Left renal cortex interstitium (tissue), 4 donors: ENCODE results near the gene GGCT. TPM values are rescaled to one million over a fixed set of nuclear protein-coding genes. Genes with fewer than 3 reads are reported as not detected.

Experiments
- DNase-seq, 4 donors: peaks; one replicate each; pipeline ENCODE4 v3.0.0-alpha.2; 2013; ENCODE audit warnings: low read depth in 4 of 4, low spot score in 2 of 4, missing footprints in 1 of 4
- polyA plus RNA-seq, 4 donors: library from polyadenylated mRNA; unstranded; fragments of 120-200 nt; gene quantifications; one replicate each; pipeline ENCODE4 v1.2.1, GENCODE V29; 2013; ENCODE audit not compliant: insufficient read length in 4 of 4

Gene GGCT
- polyA plus RNA-seq, 4 donors, result 64.1 to 82.2 (median 70.2) TPM

- no peak for DNase-seq
Measured at GRCh38 chr7:30479202-30480120, 25.2 kb downstream of the GGCT start.

- peak in 2 of 4 donors; percentile 64 to 67 for DNase-seq
Measured at GRCh38 chr7:30478349-30479201, 26.1 kb downstream of the GGCT start, which contains the start of gene NOD1. Gene NOD1 (minus strand): TSS chr7:30478784. CDS start chr7:30456921, 21,863 bp downstream.

GRCh38 chr7:30476459-30477145 lies 28.0 kb downstream of the GGCT start:
- no peak for DNase-seq

- DNase-seq, result no peak
Measured at GRCh38 chr7:30475580-30475979, 29.0 kb downstream of the GGCT start.

GRCh38 chr7:30474893-30475292 lies 29.7 kb downstream of the GGCT start:
- no peak for DNase-seq

GRCh38 chr7:30474485-30474884 lies 30.1 kb downstream of the GGCT start:
- no peak for DNase-seq

GRCh38 chr7:30473903-30474302 lies 30.7 kb downstream of the GGCT start:
- no peak for DNase-seq

- no peak for DNase-seq
Measured at GRCh38 chr7:30472784-30473775, 31.5 kb downstream of the GGCT start.

- no peak for DNase-seq
Measured at GRCh38 chr7:30472081-30472783, 32.4 kb downstream of the GGCT start.

- DNase-seq, result no peak
Measured at GRCh38 chr7:30471205-30471604, 33.4 kb downstream of the GGCT start.

GRCh38 chr7:30470771-30471170 lies 33.9 kb downstream of the GGCT start:
- no peak for DNase-seq

GRCh38 chr7:30470163-30470770 lies 34.4 kb downstream of the GGCT start:
- DNase-seq, result no peak

- DNase-seq, result no peak
Measured at GRCh38 chr7:30469303-30469702, 35.3 kb downstream of the GGCT start.

- DNase-seq, result no peak
Measured at GRCh38 chr7:30468791-30469190, 35.8 kb downstream of the GGCT start.

- no peak for DNase-seq
Measured at GRCh38 chr7:30468041-30468440, 36.6 kb downstream of the GGCT start.

- DNase-seq, result no peak
Measured at GRCh38 chr7:30467271-30467670, 37.4 kb downstream of the GGCT start.

- no peak for DNase-seq
Measured at GRCh38 chr7:30466266-30466665, 38.4 kb downstream of the GGCT start.

- no peak for DNase-seq
Measured at GRCh38 chr7:30465811-30466180, 38.8 kb downstream of the GGCT start.
